HG03520 (cell line): ENCODE results near the gene GNAS.
"Not testable (repeated sequence)": the region's sequence is repeated elsewhere in the genome, so short reads cannot be mapped to it uniquely, and the experiment has no call there.

Source experiments
- ATAC-seq: cut with Tn5 transposase; IDR thresholded peaks from one replicate; pipeline ENCODE4 v1.9.1; 2021; ENCODE audit warnings: mild to moderate bottlenecking, moderate library complexity; ENCODE audit not compliant: unreplicated experiment

Gene GNAS

DNA sequence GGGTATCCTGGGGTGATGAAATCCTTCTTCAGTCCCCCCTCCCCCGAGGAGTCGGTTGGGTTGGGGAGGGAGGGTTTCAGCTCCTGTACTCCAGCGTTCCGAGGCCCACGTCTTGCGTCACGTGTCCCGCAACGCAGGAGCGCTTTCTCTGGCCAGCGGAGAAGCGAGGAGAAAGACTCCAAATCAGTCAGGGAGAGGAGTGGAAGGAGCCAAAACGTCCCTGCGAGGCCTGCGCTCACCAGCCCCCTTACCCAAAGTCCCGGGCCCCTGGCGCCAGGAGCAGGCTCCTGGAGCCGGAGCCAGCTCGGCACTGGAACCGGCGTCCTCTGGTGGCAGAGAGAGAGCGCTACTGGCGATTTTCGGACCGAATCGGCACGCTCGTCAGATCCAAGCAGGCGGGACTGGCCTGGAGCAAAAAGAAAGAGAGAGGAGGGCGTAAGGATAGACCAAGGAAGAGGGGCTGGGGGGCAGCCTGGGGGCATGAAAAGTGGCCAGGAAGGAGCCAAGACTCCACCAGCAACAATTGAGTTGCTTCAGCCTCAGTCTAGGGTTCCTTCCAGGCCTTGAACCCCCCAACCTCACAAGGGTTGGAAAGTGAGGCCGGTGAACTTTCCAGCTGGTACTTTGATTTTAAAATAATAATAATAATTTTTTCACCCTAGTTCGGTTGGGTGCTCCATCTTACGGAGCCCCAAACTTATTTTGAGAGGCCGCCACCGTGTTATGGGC, at the start of gene GNAS:
GNAS (plus strand) TSS at position 174 of the 729 bp plus-strand sequence.
- no peak for ATAC-seq

DNA sequence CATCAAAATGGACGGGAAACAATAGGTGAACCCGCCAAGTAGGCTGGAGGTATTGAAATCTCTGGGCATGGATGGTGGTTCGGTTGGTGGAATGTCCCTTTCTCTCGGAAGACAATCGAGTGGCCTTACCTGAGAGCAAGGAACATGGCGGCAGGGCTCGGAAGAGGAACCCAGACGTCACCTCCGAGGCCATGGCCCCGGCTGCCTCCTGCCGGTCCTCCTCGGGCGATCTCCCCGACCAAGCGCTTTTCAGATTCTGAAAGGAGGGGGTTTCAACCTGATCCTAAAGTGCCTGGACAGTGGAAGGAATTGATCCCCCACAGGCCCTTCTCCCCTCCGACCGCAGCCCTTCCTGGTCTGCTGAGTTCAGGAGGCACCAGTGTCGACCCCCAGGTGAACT, 49.0 kb upstream of the GNAS start:
- no peak for ATAC-seq

GRCh38 chr20:58807801-58808200, 44.7 kb upstream of the GNAS start:
- ATAC-seq, result no peak

DNA sequence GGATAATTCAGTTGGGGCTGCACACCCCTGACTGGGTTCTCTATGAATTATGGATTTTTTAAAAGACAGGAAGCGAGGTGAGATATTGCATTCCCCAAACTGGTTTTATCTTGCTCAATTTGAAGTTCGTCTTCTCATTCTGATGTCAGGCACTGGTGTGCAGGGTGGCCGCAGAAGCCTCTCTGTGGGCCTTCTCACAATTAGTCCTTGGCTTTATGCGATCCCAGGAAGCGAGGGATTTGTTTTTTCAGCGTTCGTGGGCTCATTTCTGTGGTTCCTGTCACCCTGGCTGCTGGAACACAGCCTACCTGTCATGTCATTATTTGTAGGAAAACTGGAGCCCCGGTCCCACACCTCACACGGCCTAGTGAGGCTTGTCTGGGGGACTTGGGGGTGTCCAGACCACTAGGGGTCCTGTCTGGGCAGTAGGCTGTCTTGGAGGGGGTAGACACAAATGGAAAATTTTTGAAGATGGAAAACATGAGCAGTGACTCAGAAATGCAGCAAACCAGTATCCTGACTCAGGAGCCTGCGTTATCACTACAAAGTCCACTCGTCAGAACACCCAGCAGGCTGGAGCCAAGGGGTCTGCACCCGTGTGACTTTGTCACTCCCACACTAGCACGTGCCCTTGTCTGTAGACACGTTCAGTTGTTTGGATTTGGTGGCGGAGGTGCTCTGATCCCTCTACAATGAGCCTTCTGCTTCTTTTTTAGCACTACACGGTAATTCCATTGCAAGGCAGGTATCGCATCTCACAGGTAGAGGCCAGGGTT, 44.1 kb upstream of the GNAS start:
- ATAC-seq, result no peak

GRCh38 chr20:58810116-58810878, 42.2 kb upstream of the GNAS start:
- ATAC-seq, result no peak

DNA sequence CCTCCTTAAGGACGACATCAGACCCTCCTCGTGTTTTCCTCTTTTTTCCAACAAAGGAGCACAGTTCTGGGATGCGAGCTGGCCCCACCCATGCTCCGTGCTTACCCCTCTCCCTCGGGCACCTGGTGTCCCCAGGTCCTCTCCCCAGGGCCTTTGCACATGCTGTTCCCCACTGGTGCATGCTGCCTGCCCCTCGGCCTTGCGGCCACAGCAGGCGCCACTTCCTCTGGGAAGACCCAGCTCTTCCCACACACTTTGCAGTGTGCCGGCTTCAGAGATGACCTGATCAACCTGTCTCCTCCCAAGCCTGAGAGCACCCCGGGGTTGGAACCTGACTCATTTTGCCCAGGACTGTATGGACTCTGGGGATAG, 41.7 kb upstream of the GNAS start:
- ATAC-seq, result no peak

GRCh38 chr20:58811334-58811733, 41.2 kb upstream of the GNAS start:
- no peak for ATAC-seq

DNA sequence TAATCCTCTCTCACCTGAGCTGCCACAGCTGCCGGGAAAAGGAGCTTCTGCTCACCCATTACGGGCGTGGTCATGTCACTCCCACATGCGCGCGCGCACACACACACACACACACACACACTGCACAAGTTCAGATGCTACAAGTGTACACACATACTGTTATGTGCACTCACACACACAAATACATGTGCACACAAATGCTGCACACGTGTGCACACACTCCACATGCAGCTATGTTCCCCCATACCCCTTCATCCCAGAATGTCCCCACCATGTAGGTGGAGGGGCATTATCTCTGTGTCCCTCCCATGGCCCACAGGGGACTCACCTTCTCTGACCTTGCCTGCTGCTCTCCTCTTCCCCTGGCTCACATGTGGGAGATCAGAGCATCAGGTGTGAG, 39.1 kb upstream of the GNAS start:
- no peak for ATAC-seq

- ATAC-seq, result no peak
These were observed 37.1 kb upstream of the GNAS start for GRCh38 chr20:58815448-58815847.

DNA sequence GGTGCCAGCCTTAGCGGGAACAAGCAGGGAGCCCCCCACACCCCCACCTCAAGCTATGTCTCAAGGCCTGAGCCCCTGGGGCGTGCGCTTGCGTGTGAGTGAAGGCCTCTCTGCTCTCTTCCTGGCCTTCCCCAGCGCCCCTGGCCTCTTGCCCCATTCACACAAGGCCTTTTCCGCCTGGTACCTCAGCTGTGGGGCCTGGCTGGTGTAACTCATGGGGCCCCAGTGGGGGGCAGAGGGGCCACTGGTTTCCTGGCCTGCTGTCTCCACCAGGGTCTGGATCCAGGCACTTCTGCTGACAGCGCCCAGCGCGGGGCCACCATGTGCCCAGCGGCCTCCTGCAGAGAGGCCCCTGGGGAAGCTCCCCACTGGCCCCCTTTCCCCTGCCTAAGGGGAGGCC, 36.5 kb upstream of the GNAS start:
- no peak for ATAC-seq

- no peak for ATAC-seq
These were observed 35.4 kb upstream of the GNAS start for GRCh38 chr20:58816957-58817651.

GRCh38 chr20:58817748-58818147, 34.8 kb upstream of the GNAS start:
- ATAC-seq, result no peak

GRCh38 chr20:58818586-58819285, 33.8 kb upstream of the GNAS start:
- no peak for ATAC-seq

DNA sequence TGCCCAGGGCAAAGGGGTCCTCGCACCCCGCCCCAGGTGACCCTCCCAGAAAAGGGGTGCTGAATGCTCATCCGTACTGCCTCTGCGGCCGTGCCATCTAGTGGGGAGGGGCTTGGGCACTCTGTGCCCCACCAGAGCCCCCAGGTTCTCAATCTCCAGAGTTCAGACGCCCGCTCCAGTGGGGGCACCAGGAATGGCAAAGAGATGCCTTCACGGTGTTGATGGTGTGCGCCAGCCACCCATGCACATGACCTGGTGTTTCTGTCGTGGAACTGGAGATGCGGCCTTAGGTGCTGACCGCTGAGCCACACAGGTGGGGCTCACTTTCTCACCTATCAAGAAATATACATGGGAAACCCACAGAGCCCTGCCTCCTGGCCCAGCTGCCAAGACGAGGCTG, 32.6 kb upstream of the GNAS start:
- no peak for ATAC-seq

- ATAC-seq, result not testable (repeated sequence)
These were observed 32.0 kb upstream of the GNAS start for GRCh38 chr20:58820515-58820914.

GRCh38 chr20:58822149-58822548, 30.4 kb upstream of the GNAS start:
- ATAC-seq, result no peak

- no peak for ATAC-seq
These were observed 29.5 kb upstream of the GNAS start for GRCh38 chr20:58822748-58823730.

- ATAC-seq, result no peak
These were observed 27.7 kb upstream of the GNAS start for GRCh38 chr20:58824843-58825242.

DNA sequence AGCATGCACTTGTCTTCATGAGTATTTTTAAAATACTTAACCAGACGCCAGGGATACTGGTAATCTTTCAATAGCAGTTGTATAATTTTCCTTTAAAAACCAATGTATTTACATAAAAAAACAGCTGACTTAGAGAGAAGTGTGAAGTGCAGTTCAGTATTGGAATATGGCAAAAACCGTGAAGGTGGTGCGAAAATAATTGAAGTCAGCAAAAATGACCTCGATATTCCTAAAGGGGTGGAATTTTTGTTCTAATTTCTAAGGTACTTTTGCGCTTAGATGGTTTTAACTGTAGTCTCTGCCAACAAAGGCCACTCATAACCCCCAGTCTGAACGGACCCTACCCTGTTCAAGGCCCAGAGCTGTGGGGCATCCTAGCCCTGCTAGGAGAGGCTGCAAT, 27.1 kb upstream of the GNAS start:
- no peak for ATAC-seq
